ENCODE results near the gene CHP1. TPM values are rescaled to one million over a fixed set of nuclear protein-coding genes. Genes with fewer than 3 reads are reported as not detected.
"Not testable (repeated sequence)": the region's sequence is repeated elsewhere in the genome, so short reads cannot be mapped to it uniquely, and the experiment has no call there.

Gene CHP1
- total RNA-seq, 1 experiment from 2014 or later: 97.7 TPM

DNA sequence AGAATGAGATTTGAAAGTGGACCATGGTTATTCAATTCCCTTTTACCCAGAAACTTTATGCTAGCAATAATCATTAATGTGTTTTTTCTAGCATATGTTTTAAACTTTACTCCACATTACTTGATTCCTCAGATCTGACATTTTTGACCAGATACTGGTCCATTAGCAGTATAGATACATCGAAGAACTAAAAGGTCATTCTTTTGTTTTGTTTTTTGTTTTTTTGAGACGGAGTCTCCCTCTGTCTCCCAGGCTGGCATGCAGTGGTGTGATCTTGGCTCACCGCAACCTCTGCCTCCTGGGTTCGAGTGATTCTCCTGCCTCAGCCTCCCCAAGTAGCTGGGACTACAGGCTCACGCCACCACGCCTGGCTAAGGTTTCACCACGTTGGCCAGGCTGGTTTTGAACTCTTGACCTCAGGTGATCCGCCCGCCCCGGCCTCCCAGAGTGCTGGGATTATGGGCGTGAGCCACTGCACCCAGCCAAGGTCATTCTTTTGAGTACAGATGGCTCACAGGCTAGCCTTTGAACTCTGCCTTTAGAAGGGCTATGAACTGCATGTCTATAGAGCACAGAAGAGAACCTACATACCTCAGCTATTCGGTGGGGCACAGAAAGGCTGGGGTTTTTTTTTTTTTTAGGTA lies 28.6 kb downstream of the CHP1 start:
- Histone ChIP-seq H4K91ac (ENCODE audit: insufficient read length, low read depth, low read length) (no peak overlapping the region), H3K27me3 (ENCODE audit: insufficient read depth, low read length) (no peaks in the 10 kb centered on the region), H4K5ac (ENCODE audit: insufficient read length, low read depth, low read length) (no peak overlapping the region), H3K4me2 (ENCODE audit: insufficient read depth, insufficient read length, low read length) (no peak overlapping the region), H2AFZ (ENCODE audit: low read length) (no peak overlapping the region), H3K4me1 (ENCODE audit: insufficient read depth, low read length) (peaks cover 3% of the 10 kb centered on the region; the same call in 1 of the 2 replicates), H2AK5ac (ENCODE audit: insufficient read length, low read length) (no peak overlapping the region), H3K79me2 (ENCODE audit: insufficient read depth, low read length) (no peaks in the 10 kb centered on the region), H3K79me1 (ENCODE audit: insufficient read depth, low read depth, low read length, poor library complexity, severe bottlenecking) (no peaks in the 10 kb centered on the region), H2BK12ac (ENCODE audit: insufficient read length, low read depth, low read length) (no peak overlapping the region), H3K9ac (ENCODE audit: extremely low read depth, insufficient read length, low read length) (no peak overlapping the region), H4K20me1 (ENCODE audit: control insufficient read depth, insufficient read depth, insufficient read length) (no peaks in the 10 kb centered on the region), H3K23ac (ENCODE audit: insufficient read length, low read depth, low read length) (no peak overlapping the region), H3K4ac (ENCODE audit: low read depth, low read length) (no peak overlapping the region), H4K8ac (replicated peaks; ENCODE audit: insufficient read length, low read depth, low read length) (no peak overlapping the region), H3K18ac (ENCODE audit: insufficient read length, low read depth, low read length) (no peak overlapping the region), H2BK120ac (ENCODE audit: low read depth, low read length, poor library complexity, severe bottlenecking) (no peak overlapping the region), H3K27ac (ENCODE audit: insufficient read length, low read depth, low read length) (no peak overlapping the region), H3K9me3 (ENCODE audit: control insufficient read depth, low read depth, low read length) (no peaks in the 10 kb centered on the region), H2BK20ac (ENCODE audit: low read depth, low read length, poor library complexity, severe bottlenecking) (no peak overlapping the region), H2BK5ac (ENCODE audit: insufficient read length, low read length) (no peak overlapping the region), H3K23me2 (ENCODE audit: insufficient read length, low read depth, low read length, poor library complexity, severe bottlenecking) (no peaks in the 10 kb centered on the region), H3K56ac (ENCODE audit: insufficient read length, low read depth, low read length) (no peak overlapping the region), H2BK15ac (ENCODE audit: low read depth, low read length) (no peak overlapping the region), H3T11ph (ENCODE audit: low read length) (no peak overlapping the region), H3K14ac (ENCODE audit: insufficient read depth, low read length) (no peak overlapping the region)
- Mint-ChIP-seq H3K4me1 (peaks cover 23 to 24% of the 10 kb centered on the region in 2 experiments), H3K9me3 (peaks cover 0 to 3% of the 10 kb centered on the region in 2 experiments; a peak in 1 of 5 replicates), H3K4me3 (no peak overlapping the region), H3K36me3 (ENCODE audit: insufficient read depth in 1 of 3, low read depth in 3 of 3) (peaks cover 8 to 22% (median 19%) of the 10 kb centered on the region in 3 experiments; a peak in 6 of 7 replicates), H3K27me3 (ENCODE audit: low read depth) (no peaks in the 10 kb centered on the region), H3K27ac (0 out of 7 replicates have a peak overlapping the region, but pooled peaks of 2 of the 3 experiments have one; percentile 27 to 40)
- DNase-seq: no peak
- WGBS (ENCODE audit: extremely low coverage, insufficient read length, low lambda C conversion rate): no CpG with 5 or more reads among the region's 12 CpGs
- TF ChIP-seq, protein P1, sequence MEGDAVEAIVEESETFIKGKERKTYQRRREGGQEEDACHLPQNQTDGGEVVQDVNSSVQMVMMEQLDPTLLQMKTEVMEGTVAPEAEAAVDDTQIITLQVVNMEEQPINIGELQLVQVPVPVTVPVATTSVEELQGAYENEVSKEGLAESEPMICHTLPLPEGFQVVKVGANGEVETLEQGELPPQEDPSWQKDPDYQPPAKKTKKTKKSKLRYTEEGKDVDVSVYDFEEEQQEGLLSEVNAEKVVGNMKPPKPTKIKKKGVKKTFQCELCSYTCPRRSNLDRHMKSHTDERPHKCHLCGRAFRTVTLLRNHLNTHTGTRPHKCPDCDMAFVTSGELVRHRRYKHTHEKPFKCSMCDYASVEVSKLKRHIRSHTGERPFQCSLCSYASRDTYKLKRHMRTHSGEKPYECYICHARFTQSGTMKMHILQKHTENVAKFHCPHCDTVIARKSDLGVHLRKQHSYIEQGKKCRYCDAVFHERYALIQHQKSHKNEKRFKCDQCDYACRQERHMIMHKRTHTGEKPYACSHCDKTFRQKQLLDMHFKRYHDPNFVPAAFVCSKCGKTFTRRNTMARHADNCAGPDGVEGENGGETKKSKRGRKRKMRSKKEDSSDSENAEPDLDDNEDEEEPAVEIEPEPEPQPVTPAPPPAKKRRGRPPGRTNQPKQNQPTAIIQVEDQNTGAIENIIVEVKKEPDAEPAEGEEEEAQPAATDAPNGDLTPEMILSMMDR (conservative IDR thresholded peaks at IDR 0.05): no peak

DNA sequence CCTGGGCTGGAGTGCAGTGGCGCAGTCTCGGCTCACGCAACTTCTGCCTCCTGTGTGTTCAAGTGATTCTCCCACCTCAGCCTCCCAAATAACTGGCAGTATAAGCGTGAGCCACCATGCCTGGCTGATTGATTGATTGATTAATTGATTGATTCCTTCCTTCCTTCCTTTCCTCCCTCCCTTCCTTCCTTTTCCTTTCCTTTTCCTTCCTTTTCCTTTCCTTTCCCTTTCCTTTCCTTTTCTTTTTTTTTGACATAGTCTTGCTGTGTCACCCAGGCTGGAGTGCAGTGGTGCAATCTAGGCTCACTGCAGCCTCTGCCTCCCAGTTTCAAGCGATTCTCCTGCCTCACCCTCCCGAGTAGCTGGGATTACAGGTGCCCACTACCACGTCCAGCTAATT lies 29.9 kb downstream of the CHP1 start:
- H3K4me1 Mint-ChIP-seq: peaks cover 24 to 25% of the 10 kb centered on the region in 2 experiments
- H3K14ac ChIP-seq (ENCODE audit: insufficient read depth, low read length); H4K91ac ChIP-seq (ENCODE audit: insufficient read length, low read depth, low read length); H3K23me2 ChIP-seq (ENCODE audit: insufficient read length, low read depth, low read length, poor library complexity, severe bottlenecking); H2BK120ac ChIP-seq (ENCODE audit: low read depth, low read length, poor library complexity, severe bottlenecking); H3K27me3 ChIP-seq (ENCODE audit: insufficient read depth, low read length); H4K5ac ChIP-seq (ENCODE audit: insufficient read length, low read depth, low read length); H3K56ac ChIP-seq (ENCODE audit: insufficient read length, low read depth, low read length); H3K4me2 ChIP-seq (ENCODE audit: insufficient read depth, insufficient read length, low read length); H3T11ph ChIP-seq (ENCODE audit: low read length); H3K27me3 Mint-ChIP-seq (ENCODE audit: low read depth); H2AK5ac ChIP-seq (ENCODE audit: insufficient read length, low read length); H3K27ac ChIP-seq (ENCODE audit: insufficient read length, low read depth, low read length); H3K9me3 Mint-ChIP-seq; H3K4me3 Mint-ChIP-seq; H3K23ac ChIP-seq (ENCODE audit: insufficient read length, low read depth, low read length); H2AFZ ChIP-seq (ENCODE audit: low read length); H2BK15ac ChIP-seq (ENCODE audit: low read depth, low read length); H2BK12ac ChIP-seq (ENCODE audit: insufficient read length, low read depth, low read length); H4K20me1 ChIP-seq (ENCODE audit: control insufficient read depth, insufficient read depth, insufficient read length); H3K18ac ChIP-seq (ENCODE audit: insufficient read length, low read depth, low read length); H3K4ac ChIP-seq (ENCODE audit: low read depth, low read length); DNase-seq; H4K8ac ChIP-seq (replicated peaks; ENCODE audit: insufficient read length, low read depth, low read length); H3K9me3 ChIP-seq (ENCODE audit: control insufficient read depth, low read depth, low read length); H2BK20ac ChIP-seq (ENCODE audit: low read depth, low read length, poor library complexity, severe bottlenecking); H3K79me2 ChIP-seq (ENCODE audit: insufficient read depth, low read length); H2BK5ac ChIP-seq (ENCODE audit: insufficient read length, low read length); H3K4me1 ChIP-seq (ENCODE audit: insufficient read depth, low read length); H3K79me1 ChIP-seq (ENCODE audit: insufficient read depth, low read depth, low read length, poor library complexity, severe bottlenecking); H3K9ac ChIP-seq (ENCODE audit: extremely low read depth, insufficient read length, low read length): not testable (repeated sequence)
- H3K36me3 Mint-ChIP-seq (ENCODE audit: insufficient read depth in 1 of 3, low read depth in 3 of 3): peaks cover 10 to 27% (median 22%) of the 10 kb centered on the region in 3 experiments; a peak in 6 of 7 replicates
- peak overlapping the region in 2 of 3 experiments; percentile 33 to 64; a peak in 1 of 7 replicates for H3K27ac Mint-ChIP-seq
- no CpG with 5 or more reads among the region's 7 CpGs for WGBS (ENCODE audit: extremely low coverage, insufficient read length, low lambda C conversion rate)
